ENCODE measurements around the gene ZNF254. TPM values are rescaled to one million over a fixed set of nuclear protein-coding genes. Genes with fewer than 3 reads are reported as not detected.

The ZNF254 gene
- total RNA-seq, 4 donors from 2014 or later: 21.1 to 31.3 (median 21.9) TPM

DNA sequence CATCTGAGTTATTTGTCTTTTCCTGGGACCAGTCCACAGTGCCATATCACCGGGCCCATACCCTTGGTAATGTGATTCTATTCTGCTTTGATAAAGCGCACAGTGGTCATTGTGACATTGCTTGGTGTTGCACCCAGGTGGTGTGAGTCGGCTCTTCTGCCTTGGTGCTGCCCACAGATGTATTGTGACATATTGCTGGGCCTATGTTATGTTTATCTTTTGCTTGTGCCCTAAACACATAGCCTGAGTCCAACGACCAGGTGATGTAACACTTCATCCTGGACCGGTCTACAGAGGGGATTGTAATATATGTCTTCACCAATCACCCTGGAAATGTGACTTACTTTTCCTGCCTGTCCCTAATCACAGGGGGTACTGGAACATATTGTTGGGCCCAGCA, 23.7 kb upstream of the ZNF254 start:
- TF ChIP-seq, protein P1, sequence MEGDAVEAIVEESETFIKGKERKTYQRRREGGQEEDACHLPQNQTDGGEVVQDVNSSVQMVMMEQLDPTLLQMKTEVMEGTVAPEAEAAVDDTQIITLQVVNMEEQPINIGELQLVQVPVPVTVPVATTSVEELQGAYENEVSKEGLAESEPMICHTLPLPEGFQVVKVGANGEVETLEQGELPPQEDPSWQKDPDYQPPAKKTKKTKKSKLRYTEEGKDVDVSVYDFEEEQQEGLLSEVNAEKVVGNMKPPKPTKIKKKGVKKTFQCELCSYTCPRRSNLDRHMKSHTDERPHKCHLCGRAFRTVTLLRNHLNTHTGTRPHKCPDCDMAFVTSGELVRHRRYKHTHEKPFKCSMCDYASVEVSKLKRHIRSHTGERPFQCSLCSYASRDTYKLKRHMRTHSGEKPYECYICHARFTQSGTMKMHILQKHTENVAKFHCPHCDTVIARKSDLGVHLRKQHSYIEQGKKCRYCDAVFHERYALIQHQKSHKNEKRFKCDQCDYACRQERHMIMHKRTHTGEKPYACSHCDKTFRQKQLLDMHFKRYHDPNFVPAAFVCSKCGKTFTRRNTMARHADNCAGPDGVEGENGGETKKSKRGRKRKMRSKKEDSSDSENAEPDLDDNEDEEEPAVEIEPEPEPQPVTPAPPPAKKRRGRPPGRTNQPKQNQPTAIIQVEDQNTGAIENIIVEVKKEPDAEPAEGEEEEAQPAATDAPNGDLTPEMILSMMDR (IDR thresholded peaks at IDR 0.05; ENCODE audit: low read depth): no peak

DNA sequence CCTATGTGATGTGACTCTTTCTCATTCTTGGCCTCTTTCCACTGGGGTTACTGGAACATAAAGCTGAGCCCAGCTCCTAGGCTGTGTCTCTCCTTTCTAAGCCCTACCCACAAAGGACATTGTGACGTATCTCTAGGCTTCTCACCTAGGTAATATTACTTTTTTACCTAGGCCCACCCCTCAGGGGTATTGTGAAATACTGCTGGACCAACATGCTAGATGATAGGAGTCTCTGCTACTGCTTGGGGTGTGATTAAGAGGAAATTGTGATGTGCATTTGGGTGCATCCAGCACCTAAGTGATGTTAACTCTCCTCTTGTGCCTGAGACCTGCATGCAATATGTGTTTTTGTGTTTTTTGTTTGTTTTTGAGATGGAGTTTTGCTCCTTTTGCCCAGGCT, 22.8 kb upstream of the ZNF254 start:
- TF ChIP-seq, protein P1 (IDR thresholded peaks at IDR 0.05; ENCODE audit: low read depth): no peak

DNA sequence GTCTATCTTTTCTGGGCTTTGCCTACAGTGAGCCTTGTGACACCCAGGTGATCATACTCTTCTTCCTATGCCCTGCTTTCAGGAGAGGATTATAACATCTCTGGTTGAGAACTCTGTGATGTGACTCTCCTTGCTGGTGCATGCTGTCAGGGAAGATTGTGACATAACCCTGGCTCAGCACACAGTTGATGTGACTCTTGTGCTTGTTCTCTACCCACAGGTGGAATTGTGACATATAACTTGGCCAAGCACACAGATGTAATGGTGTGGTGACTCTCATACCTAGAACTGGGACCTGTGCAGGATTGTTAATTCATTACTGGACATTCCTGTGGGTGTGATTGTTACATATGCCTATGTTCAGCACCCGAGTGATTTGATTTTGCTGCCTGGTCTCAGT, 21.7 kb upstream of the ZNF254 start:
- TF ChIP-seq, protein P1 (IDR thresholded peaks at IDR 0.05; ENCODE audit: low read depth): no peak

DNA sequence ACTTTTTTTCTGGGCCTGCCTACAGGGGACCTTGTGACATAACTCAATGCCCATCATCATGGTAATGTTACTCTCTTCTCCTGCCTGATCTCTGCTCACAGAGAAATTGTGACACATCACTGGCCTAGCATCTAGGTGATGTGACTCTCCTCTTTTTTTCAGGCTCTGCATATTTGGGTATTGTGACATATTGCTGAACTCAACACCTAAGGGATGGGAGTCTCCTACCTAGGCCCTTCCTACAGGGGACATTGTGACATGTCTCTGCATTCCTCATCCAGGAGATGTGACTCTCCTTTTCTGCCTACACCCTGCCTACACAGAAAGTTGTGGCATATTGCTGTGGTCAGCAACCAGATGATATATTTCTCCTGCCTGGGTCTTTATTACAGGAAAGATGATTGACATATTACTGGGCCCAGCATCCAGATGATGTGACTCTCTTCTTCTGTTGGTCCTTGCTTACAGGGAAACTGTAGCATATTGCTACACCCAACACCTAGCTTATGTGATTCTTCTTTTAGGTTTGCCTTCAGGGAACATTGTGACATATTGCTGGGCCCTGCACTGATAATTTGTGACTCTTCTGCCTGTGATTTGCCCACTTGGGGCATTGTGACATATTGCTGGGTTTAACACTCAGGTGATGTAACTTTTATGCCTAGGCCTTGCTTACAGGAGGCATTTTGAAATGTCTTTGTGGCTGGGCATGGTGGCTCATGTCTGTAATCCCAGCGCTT, 21.0 kb upstream of the ZNF254 start:
- TF ChIP-seq, protein P1 (IDR thresholded peaks at IDR 0.05; ENCODE audit: low read depth): no peak

DNA sequence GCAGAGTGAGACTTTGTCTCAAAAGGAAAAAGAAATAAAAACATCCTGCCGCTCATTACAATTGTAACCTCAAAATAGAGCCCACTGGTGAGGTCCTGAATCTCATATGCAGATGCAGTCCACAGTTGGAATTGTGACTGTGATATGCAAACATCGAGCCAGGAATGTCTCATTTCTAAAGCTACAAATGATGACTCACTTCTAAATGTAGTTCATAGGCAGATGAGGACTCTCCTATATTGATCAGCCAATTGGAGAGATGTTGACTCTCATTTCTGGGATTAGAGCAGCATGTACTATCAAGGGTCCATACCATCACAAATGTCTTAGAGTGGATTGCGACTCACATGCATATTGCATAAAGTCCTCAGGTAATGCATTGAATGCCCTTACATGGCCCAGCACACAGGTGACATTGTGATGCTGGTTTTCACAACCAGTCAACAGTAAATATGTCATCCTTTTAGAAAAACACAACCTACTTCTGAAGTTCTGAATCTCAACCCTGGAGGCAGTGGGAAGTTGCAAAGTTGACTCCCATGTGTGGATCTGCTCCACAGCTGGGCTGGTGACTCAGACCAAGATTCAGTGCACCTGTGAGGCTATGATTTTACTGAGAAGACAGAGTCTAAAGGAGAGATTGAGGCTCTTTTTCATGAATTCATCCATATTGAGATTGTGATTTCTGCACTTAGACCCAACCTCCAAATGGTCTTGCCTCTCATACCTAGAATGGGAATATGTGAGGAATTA, 16.9 kb upstream of the ZNF254 start:
- TF ChIP-seq, protein P1 (IDR thresholded peaks at IDR 0.05; ENCODE audit: low read depth): no peak

DNA sequence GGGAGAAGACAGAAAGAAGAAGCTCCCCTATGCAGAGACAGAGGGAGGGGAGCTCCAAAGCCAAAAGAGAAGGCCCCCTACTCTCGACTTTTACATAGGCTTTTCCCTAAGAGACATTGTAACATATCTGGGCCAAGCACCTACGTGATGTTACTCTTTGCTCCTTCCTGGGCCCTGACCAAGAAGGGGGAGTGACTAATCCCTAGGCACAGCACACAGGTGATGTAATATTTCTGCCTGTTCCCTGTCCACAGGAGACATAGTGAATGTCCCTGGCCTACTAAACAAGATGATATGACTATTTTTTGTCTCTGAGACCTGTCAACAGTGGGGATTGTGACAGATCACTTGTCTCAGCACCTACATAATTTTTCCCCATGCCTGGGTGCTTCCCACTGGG, 15.9 kb upstream of the ZNF254 start:
- TF ChIP-seq, protein P1 (IDR thresholded peaks at IDR 0.05; ENCODE audit: low read depth): no peak

DNA sequence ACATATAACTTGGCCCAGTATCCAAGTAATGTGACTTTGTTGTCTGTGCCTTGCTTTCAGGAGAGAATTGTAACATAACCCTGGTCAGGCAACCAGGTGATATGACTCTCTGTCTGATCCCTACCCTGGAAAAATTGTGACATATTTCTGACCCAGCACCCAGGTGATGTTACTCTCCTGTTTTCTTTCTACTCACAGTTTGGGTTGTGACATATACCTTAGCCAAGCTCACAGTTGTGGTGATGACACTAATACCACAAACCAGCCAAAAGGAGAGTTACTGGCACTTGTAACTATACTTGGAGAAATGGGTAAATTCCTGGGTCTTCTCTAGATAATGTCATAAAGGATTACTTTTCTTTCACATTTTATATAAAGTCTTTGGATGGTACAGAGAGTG, 14.3 kb upstream of the ZNF254 start:
- TF ChIP-seq, protein P1 (IDR thresholded peaks at IDR 0.05; ENCODE audit: low read depth): no peak
